HFFc6 (cell line): Measurements from ENCODE around the gene SAMM50. TPM values are rescaled to one million over a fixed set of nuclear protein-coding genes. Genes with fewer than 3 reads are reported as not detected.
A peak's percentile ranks its signal among the peaks of the same experiment; 100 is the strongest.

Source experiments
- DNase-seq: peaks from one replicate; pipeline ENCODE4 v3.0.0-alpha.2; 2018
- H3K27ac Mint-ChIP-seq: 2 replicates; pipeline ENCODE4 v1.8.0; 2020; ENCODE audit warnings: mild to moderate bottlenecking, mixed read lengths
- H3K27me3 Mint-ChIP-seq: 2 replicates; pipeline ENCODE4 v1.8.0; 2021; ENCODE audit warnings: mild to moderate bottlenecking, moderate library complexity, mixed read lengths; ENCODE audit not compliant: insufficient read depth
- H3K36me3 Mint-ChIP-seq: 2 replicates; pipeline ENCODE4 v1.8.0; 2021; ENCODE audit warnings: low read depth, mixed read lengths
- H3K4me1 Mint-ChIP-seq: 2 replicates; pipeline ENCODE4 v1.8.0; 2020; ENCODE audit warnings: low read depth, mixed read lengths
- H3K4me3 Mint-ChIP-seq: 2 replicates; pipeline ENCODE4 v1.8.0; 2020; ENCODE audit warnings: mild to moderate bottlenecking, moderate library complexity, mixed read lengths
- H3K9me3 Mint-ChIP-seq: 2 replicates; pipeline ENCODE4 v1.8.0; 2020; ENCODE audit warnings: mild to moderate bottlenecking, mixed read lengths
- CTCF ChIP-seq: fragments of 200-600 bp; sonication (generic); IDR thresholded peaks from 2 replicates; pipeline ENCODE4 v1.5.0; 2021; ENCODE audit warnings: antibody characterized with exemption, mild to moderate bottlenecking
- total RNA-seq, 6 experiments: library from RNA; stranded (reverse); fragmentation: NEBNext Ultra II Directional; extraction: Animal tissue kit (Norgen Biotek cat#: 25700); gene quantifications; 2 replicates in 1 of 6; 3 replicates in 5 of 6; pipeline ENCODE4 v1.2.3, GENCODE V29; 2021

SAMM50 gene
- total RNA-seq, 6 experiments from 2014 or later = 51.6 to 57.2 (median 53.3) TPM

GRCh38 chr22:43946384-43946667, 8.9 kb upstream of the SAMM50 start:
- H3K4me3 Mint-ChIP-seq = no peak overlapping the region
- H3K27ac Mint-ChIP-seq = no peak overlapping the region
- H3K36me3 Mint-ChIP-seq = peaks cover 29% of the 10 kb centered on the region
- peaks cover 10% of the 10 kb centered on the region for H3K9me3 Mint-ChIP-seq
- H3K4me1 Mint-ChIP-seq = no peaks in the 10 kb centered on the region
- no peak for TF ChIP-seq CTCF
- DNase-seq = no peak
- H3K27me3 Mint-ChIP-seq = no peaks in the 10 kb centered on the region; the same call in none of the 2 replicates

GRCh38 chr22:43948836-43949406, 6.3 kb upstream of the SAMM50 start:
- Mint-ChIP-seq H3K27me3 (no peaks in the 10 kb centered on the region; the same call in none of the 2 replicates), H3K9me3 (no peaks in the 10 kb centered on the region), H3K4me1 (peaks cover 3% of the 10 kb centered on the region), H3K27ac (no peak overlapping the region), H3K4me3 (no peak overlapping the region), H3K36me3 (0 out of 2 replicates have a peak, but pooled peaks cover 7% of the 10 kb centered on the region)
- DNase-seq = no peak
- no peak for TF ChIP-seq CTCF

GRCh38 chr22:43951391-43951790, 3.9 kb upstream of the SAMM50 start:
- no peak overlapping the region for H3K27ac Mint-ChIP-seq
- no peak for TF ChIP-seq CTCF
- H3K9me3 Mint-ChIP-seq = no peaks in the 10 kb centered on the region
- H3K4me3 Mint-ChIP-seq = no peak overlapping the region
- peaks cover 2% of the 10 kb centered on the region for H3K27me3 Mint-ChIP-seq
- H3K36me3 Mint-ChIP-seq = peaks cover 2% of the 10 kb centered on the region
- peaks cover 17% of the 10 kb centered on the region for H3K4me1 Mint-ChIP-seq
- DNase-seq = no peak

- no peak overlapping the region for H3K27ac Mint-ChIP-seq
- no peak overlapping the region; the same call in 1 of the 2 replicates for H3K4me3 Mint-ChIP-seq
- peaks cover 23% of the 10 kb centered on the region for H3K4me1 Mint-ChIP-seq
- peaks cover 5% of the 10 kb centered on the region for H3K36me3 Mint-ChIP-seq
- H3K9me3 Mint-ChIP-seq = no peaks in the 10 kb centered on the region
- peaks cover 2% of the 10 kb centered on the region for H3K27me3 Mint-ChIP-seq
- no peak for DNase-seq
- TF ChIP-seq CTCF = no peak
These were observed 3.3 kb upstream of the SAMM50 start for GRCh38 chr22:43951966-43952365.

- H3K27me3 Mint-ChIP-seq = peaks cover 2% of the 10 kb centered on the region; the same call in 1 of the 2 replicates
- peak overlapping the region; percentile 96 for H3K4me3 Mint-ChIP-seq
- H3K27ac Mint-ChIP-seq = peak overlapping the region; percentile 89
- TF ChIP-seq CTCF = no peak
- peaks cover 12% of the 10 kb centered on the region for H3K36me3 Mint-ChIP-seq
- no peak for DNase-seq
- H3K9me3 Mint-ChIP-seq = no peaks in the 10 kb centered on the region
- H3K4me1 Mint-ChIP-seq = peaks cover 32% of the 10 kb centered on the region
These were observed 1.1 kb upstream of the SAMM50 start for GRCh38 chr22:43953988-43954785.
